HCT116 (cell line): Measurements from ENCODE around the gene SCAMP1. TPM values are rescaled to one million over a fixed set of nuclear protein-coding genes. Genes with fewer than 3 reads are reported as not detected.

Source experiments
- ATAC-seq: fragments of 200-7000 bp; cut with Tn5 transposase; 2 replicates; pipeline ENCODE4 v1.9.1; 2020; ENCODE audit warnings: mild to moderate bottlenecking, moderate library complexity
- BruUV-seq: library from RNA; stranded (reverse); fragments of 400-500 nt; replicated peaks from 2 replicates; lab custom pipeline; 2021; lab: Mats Ljungman, UMichigan
- CTCF ChIA-PET: fragments of 300-600 bp; sonication (Branson Sonifier 250); formaldehyde crosslinking; loops from one replicate; lab custom pipeline; 2021; ENCODE audit warnings: antibody characterized with exemption; lab: Charles Lee
- POLR2A ChIA-PET: fragments of 300-600, 350-600 bp; sonication (Branson Sonifier 250); formaldehyde crosslinking; loops from one replicate; lab custom pipeline; 2021; ENCODE audit warnings: antibody characterized with exemption; lab: Charles Lee
- RAD21 ChIA-PET, 2 experiments: fragments of 300-600 bp; sonication (Branson Sonifier 250); formaldehyde crosslinking; loops; one replicate each; lab custom pipeline; 2023; ENCODE audit warnings: low total read pairs in 2 of 2; ENCODE audit not compliant: uncharacterized antibody in 2 of 2, unreplicated experiment in 2 of 2, low non-redundant PET in 1 of 2; lab: Charles Lee
- DNase-seq: peaks from one replicate; pipeline ENCODE4 v3.0.0-alpha.2; 2010; ENCODE audit warnings: low read depth, low spot score
- H2AFZ ChIP-seq: fragments of 200-600 bp; shearing (Covaris generic), sonication (generic); 2 replicates; pipeline ENCODE4 v1.6.1; 2017; ENCODE audit warnings: low read depth, mixed run types, mixed read lengths, antibody characterized with exemption, low read length; ENCODE audit not compliant: poor library complexity, severe bottlenecking
- H3K27ac ChIP-seq: 2 replicates; pipeline ENCODE4 v1.5.1; 2012; ENCODE audit warnings: low read depth, low read length
- H3K27me3 ChIP-seq: fragments of 200-600 bp; sonication (generic); 2 replicates; pipeline ENCODE4 v1.6.1; 2016; ENCODE audit warnings: mixed run types, low read length, mixed read lengths; ENCODE audit not compliant: insufficient read depth
- H3K36me3 ChIP-seq, 2 experiments: fragments of 200-500 bp in 1 of 2; fragments of 200-600 bp in 1 of 2; sonication (Bioruptor generic) in 1 of 2; sonication (generic) in 1 of 2; 2 replicates each; pipeline versions ENCODE4 v1.5.1 to v1.6.1; 2014 to 2016; ENCODE audit warnings: low read length in 2 of 2, inconsistent platforms in 1 of 2, mixed read lengths in 1 of 2, mixed run types in 1 of 2; ENCODE audit not compliant: insufficient read depth in 2 of 2, control insufficient read depth in 1 of 2
- H3K4me1 ChIP-seq, 2 experiments: fragments of 200-600 bp in 1 of 2; sonication (generic) in 1 of 2; 2 replicates each; pipeline versions ENCODE4 v1.5.1 to v1.6.1; 2012 to 2017; ENCODE audit warnings: low read length in 2 of 2, inconsistent platforms in 1 of 2, mild to moderate bottlenecking in 1 of 2, mixed read lengths in 1 of 2, mixed run types in 1 of 2, moderate library complexity in 1 of 2; ENCODE audit not compliant: insufficient read depth in 2 of 2, control insufficient read depth in 1 of 2
- H3K4me2 ChIP-seq: fragments of 200-600 bp; sonication (generic); 2 replicates; pipeline ENCODE4 v1.6.1; 2017; ENCODE audit warnings: mixed run types, low read length, mixed read lengths
- H3K4me3 ChIP-seq, 2 experiments: fragments of 200-600 bp in 1 of 2; sonication (generic) in 1 of 2; replicated peaks in 1 of 2; 2 replicates each; pipeline ENCODE4 v1.5.1; 2011 to 2016; ENCODE audit warnings: low read length in 2 of 2, control low read depth in 1 of 2, low read depth in 1 of 2, mild to moderate bottlenecking in 1 of 2, mixed read lengths in 1 of 2, mixed run types in 1 of 2
- H3K79me2 ChIP-seq: fragments of 200-600 bp; sonication (generic); 2 replicates; pipeline ENCODE4 v1.6.1; 2017; ENCODE audit warnings: mild to moderate bottlenecking, mixed run types, low read length, moderate library complexity, mixed read lengths; ENCODE audit not compliant: insufficient read depth
- H3K9ac ChIP-seq: fragments of 200-600 bp; sonication (generic); 2 replicates; pipeline ENCODE4 v1.6.1; 2016; ENCODE audit warnings: low read length, mixed read lengths
- H3K9me2 ChIP-seq: fragments of 200-600 bp; sonication (generic), shearing (Covaris generic); 2 replicates; pipeline ENCODE4 v1.6.1; 2017; ENCODE audit warnings: mixed run types, mild to moderate bottlenecking, moderate library complexity; ENCODE audit not compliant: insufficient read depth
- H3K9me3 ChIP-seq, 2 experiments: fragments of 200-500 bp in 1 of 2; fragments of 200-600 bp in 1 of 2; sonication (Bioruptor generic) in 1 of 2; sonication (generic) in 1 of 2; 2 replicates each; pipeline ENCODE4 v1.6.1; 2014 to 2017; ENCODE audit warnings: low read length in 2 of 2, mixed read lengths in 2 of 2, inconsistent platforms in 1 of 2, low read depth in 1 of 2, mild to moderate bottlenecking in 1 of 2, mixed run types in 1 of 2, moderate library complexity in 1 of 2; ENCODE audit not compliant: control insufficient read depth in 1 of 2, insufficient read depth in 1 of 2
- H4K20me1 ChIP-seq: fragments of 200-600 bp; sonication (generic), shearing (Covaris generic); 2 replicates; pipeline ENCODE4 v1.6.1; 2017; ENCODE audit warnings: mixed run types, mild to moderate bottlenecking, moderate library complexity; ENCODE audit not compliant: insufficient read depth
- CBX3 ChIP-seq: IDR thresholded peaks from 2 replicates; pipeline ENCODE4 v1.6.1; 2012; ENCODE audit warnings: low read depth
- EGR1 ChIP-seq: IDR thresholded peaks from 2 replicates; pipeline ENCODE4 v1.6.1; 2012; ENCODE audit warnings: low read depth
- EZH2 ChIP-seq: fragments of 200-600 bp; sonication (generic); IDR thresholded peaks from 2 replicates; pipeline ENCODE4 v1.6.1; 2017; ENCODE audit warnings: antibody characterized with exemption, mixed run types
- FOSL1 ChIP-seq: IDR thresholded peaks from 2 replicates; pipeline ENCODE4 v1.6.1; 2012; ENCODE audit warnings: low read depth
- JUND ChIP-seq: IDR thresholded peaks from 2 replicates; pipeline ENCODE4 v1.6.1; 2012
- MAX ChIP-seq: IDR thresholded peaks from 2 replicates; pipeline ENCODE4 v1.6.1; 2012
- REST ChIP-seq: IDR thresholded peaks from 2 replicates; pipeline ENCODE4 v1.6.1; 2012; ENCODE audit warnings: low read depth
- SRF ChIP-seq: IDR thresholded peaks from 2 replicates; pipeline ENCODE4 v1.6.1; 2012; ENCODE audit warnings: low read depth
- YY1 ChIP-seq: IDR thresholded peaks from 2 replicates; pipeline ENCODE4 v1.6.1; 2011; ENCODE audit warnings: low read length, low read depth, moderate library complexity, mild to moderate bottlenecking; ENCODE audit not compliant: insufficient replicate concordance; ENCODE audit errors: extremely low read depth
- ZNF274 ChIP-seq: fragments of 200-500 bp; sonication (Bioruptor generic); IDR thresholded peaks from 2 replicates; pipeline ENCODE4 v1.6.1; 2014; ENCODE audit warnings: mild to moderate bottlenecking, low read depth, low read length, inconsistent platforms
- intact Hi-C: fragments of 100-400 bp; cut with micrococcal nuclease; formaldehyde crosslinking; loops from 2 replicates; pipeline ENCODE4 v1.10.0; 2022
- total RNA-seq: library from RNA; stranded (reverse); gene quantifications from one replicate; pipeline ENCODE4 v1.2.1, GENCODE V29; 2021; ENCODE audit not compliant: unreplicated experiment

Gene SCAMP1
- total RNA-seq, 1 experiment from 2014 or later, result 46.4 TPM

GRCh38 chr5:78518365-78519197 is 158.2 kb downstream of the SCAMP1 start (continued):
- TF ChIP-seq JUND, result no peak
- no peak for TF ChIP-seq EZH2
- TF ChIP-seq CBX3, result no peak
- no peak for TF ChIP-seq MAX
- TF ChIP-seq EGR1, result no peak
- no peak for TF ChIP-seq ZNF274
- no peak for TF ChIP-seq YY1

GRCh38 chr5:78519198-78519941 is 159.0 kb downstream of the SCAMP1 start:
- Histone ChIP-seq H3K27me3 (no peaks in the 10 kb centered on the region), H2AFZ (no peak overlapping the region), H3K36me3 (no peaks in the 10 kb centered on the region), H4K20me1 (no peaks in the 10 kb centered on the region), H3K27ac (no peak overlapping the region), H3K4me1 (peaks cover 10 to 24% of the 10 kb centered on the region in 2 experiments), H3K9me2 (no peaks in the 10 kb centered on the region), H3K9ac (peak overlapping the region; percentile 10; the same call in 1 of the 2 replicates), H3K4me2 (peak overlapping the region; percentile 56; the same call in 1 of the 2 replicates), H3K9me3 (no peaks in the 10 kb centered on the region), H3K4me3 (no peak overlapping the region), H3K79me2 (no peaks in the 10 kb centered on the region; the same call in 1 of the 2 replicates)
- ChIA-PET CTCF (interaction anchor here (1.3 kb wide), 1 partner anchor 14 kb away, joined by 3 read pairs; no protein-coding TSS in a partner anchor), POLR2A (no interaction called here), RAD21 (no interaction called here)
- intact Hi-C loops, result no loop called here
- 0 out of 2 replicates have a peak, but pooled peaks have one; percentile 9 for ATAC-seq
- no peak for TF ChIP-seq FOSL1
- no peak for TF ChIP-seq SRF
- no peak for TF ChIP-seq YY1
- no peak for TF ChIP-seq REST
- DNase-seq, result no peak
- BruUV-seq, result no TSS peak
